GM12892 (cell line): ENCODE measurements around the gene POT1.

ENCODE experiments used
- POLR2A ChIP-seq: IDR thresholded peaks from 2 replicates; pipeline ENCODE4 v1.6.1; 2011; ENCODE audit warnings: low read depth, low read length, control low read depth
- POLR2AphosphoS5 ChIP-seq: IDR thresholded peaks from 2 replicates; pipeline ENCODE4 v1.6.1; 2011; ENCODE audit warnings: low read depth, low read length, control low read depth
- TAF1 ChIP-seq: IDR thresholded peaks from 2 replicates; pipeline ENCODE4 v1.6.1; 2011; ENCODE audit warnings: low read depth, mild to moderate bottlenecking, control low read depth, low read length, borderline replicate concordance

DNA sequence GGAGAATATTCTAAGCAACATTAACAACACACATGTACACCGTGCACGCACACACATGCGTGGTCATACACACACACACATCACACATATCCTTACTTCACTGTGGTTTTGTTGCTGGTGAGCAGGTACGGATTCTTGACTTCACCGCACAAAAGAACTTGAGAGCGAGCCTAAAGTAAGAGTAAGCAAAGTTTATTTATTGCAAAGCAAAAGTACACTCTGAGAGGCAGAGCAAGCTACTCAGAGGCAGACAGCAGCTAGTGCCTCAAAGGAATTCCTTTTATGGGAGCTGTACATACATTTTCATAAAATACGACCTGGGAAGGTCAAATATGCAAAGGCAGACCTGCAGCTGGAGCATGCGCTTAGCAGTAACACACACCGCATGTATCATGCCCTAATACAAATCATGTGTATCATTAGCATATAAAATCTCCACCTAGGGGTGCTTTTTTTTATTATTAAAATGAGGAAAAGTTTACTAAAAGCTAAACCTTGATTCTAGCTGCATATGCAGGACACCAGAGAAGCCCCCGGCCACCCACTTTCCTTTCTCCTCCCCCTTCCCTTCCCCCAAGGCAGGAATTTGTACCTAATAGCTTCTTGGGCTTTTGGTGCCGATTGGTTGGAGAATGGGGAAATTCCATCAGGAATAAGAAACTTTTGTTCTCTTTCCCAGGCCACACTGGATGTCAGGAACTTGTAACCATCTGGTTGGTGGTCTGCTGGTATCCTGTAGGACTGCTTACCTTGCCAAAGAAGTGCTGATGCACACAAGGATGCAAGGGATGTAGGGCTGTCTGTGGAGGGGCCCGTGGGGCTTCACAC is 147.5 kb downstream of the POT1 start:
- no peak for TF ChIP-seq POLR2A
- no peak for TF ChIP-seq POLR2AphosphoS5
- TF ChIP-seq TAF1: no peak
